GM21717 (cell line): ENCODE data around the gene FAM8A1.

Experiments
- ATAC-seq: cut with Tn5 transposase; IDR thresholded peaks from one replicate; pipeline ENCODE4 v1.9.1; 2021; ENCODE audit warnings: mild to moderate bottlenecking, moderate library complexity; ENCODE audit not compliant: unreplicated experiment

FAM8A1 gene

DNA sequence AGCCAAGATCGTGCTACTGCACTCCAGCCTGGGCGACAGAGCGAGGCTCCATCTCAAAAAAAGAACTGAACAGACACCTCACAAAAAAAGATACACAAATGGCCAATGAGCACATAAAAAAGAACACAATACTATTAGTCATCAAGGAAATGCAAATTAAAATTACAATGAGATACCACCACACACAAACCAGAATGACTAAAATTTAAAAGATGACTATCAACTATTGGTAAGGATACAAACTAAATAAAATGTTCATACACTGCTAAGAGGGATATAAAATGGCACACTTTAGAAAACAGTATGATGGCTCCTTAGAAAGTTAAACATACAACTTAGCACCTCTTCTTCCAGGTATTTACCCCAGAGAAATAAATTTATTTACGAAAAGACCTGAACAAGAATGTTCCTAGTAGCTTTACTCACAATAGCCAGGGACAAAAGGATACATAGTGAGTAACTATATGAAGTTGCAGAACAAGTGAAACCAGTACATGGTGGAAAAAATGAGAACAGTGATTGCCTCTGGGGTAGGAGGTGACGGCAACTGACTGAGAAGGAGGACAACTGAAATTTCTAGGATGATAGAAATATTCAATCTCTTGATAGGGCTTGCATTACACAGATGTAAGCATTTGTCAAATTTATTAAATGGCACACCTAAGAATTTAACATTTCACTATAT lies 53.2 kb downstream of the FAM8A1 start:
- no peak for ATAC-seq

DNA sequence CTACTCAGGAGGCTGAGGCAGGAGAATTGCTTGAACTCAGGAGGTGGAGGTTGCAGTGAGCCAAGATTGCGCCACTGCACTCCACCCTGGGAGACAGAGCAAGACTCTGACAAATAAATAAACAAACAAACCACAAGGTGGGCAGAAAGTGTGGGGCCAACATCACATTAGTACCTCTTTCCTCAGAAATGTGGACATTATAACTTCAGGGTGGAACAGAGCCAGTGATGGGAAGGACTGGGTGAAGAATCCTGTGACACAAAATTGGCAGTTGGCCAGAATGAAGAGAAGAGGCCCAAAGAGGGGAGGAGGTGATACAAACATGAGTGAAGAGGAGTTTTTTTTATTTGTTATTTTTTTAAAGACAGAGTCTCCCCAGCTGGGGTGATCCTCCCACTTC lies 56.0 kb downstream of the FAM8A1 start:
- no peak for ATAC-seq

DNA sequence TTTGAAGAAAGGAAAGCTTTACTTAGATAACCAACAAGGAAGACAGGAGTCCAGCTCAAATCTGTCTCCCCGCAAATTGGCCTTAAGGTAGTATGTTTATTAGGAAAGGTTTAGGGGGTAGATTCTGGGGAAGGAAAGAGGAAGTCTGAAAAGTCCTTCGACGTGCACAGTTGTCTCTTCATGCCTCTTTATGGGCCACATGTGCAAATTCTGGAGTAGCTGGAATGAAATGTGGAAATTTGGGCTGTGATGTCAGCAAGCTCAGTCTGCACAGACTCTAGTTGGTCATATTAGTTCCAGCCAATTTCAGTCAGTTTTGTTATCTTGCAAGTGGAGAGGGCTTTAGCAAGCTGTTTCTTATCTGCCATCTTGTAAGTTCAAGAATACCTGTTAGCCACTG lies 56.5 kb downstream of the FAM8A1 start:
- no peak for ATAC-seq
